Tibial nerve (tissue), 4 donors: ENCODE data around the gene SLC6A6. TPM values are rescaled to one million over a fixed set of nuclear protein-coding genes. Genes with fewer than 3 reads are reported as not detected.
A peak's percentile ranks its signal among the peaks of the same experiment; 100 is the strongest.

Experiments used
- DNase-seq, 2 donors: peaks; one replicate each; pipeline ENCODE4 v3.0.0-alpha.2; 2019; ENCODE audit warnings: low spot score in 2 of 2
- H3K27ac ChIP-seq, 4 donors: fragments of 200-600 bp; sonication (generic) in 3 of 4; one replicate each; pipeline ENCODE4 v1.5.1; 2017 to 2019; ENCODE audit warnings: mild to moderate bottlenecking in 1 of 4
- H3K27me3 ChIP-seq, 2 donors: fragments of 200-600 bp; sonication (generic) in 1 of 2; one replicate each; pipeline versions ENCODE4 v1.5.1 to v1.6.0; 2017 to 2019
- H3K36me3 ChIP-seq, 3 donors: fragments of 200-600 bp; sonication (generic); one replicate each; pipeline ENCODE4 v1.5.1; 2018 to 2019
- H3K4me1 ChIP-seq, 4 donors: fragments of 200-600 bp; sonication (generic) in 3 of 4; one replicate each; pipeline ENCODE4 v1.5.1; 2017 to 2019
- H3K4me3 ChIP-seq, 4 donors: fragments of 200-600 bp; sonication (generic) in 3 of 4; one replicate each; pipeline ENCODE4 v1.5.1; 2017 to 2019; ENCODE audit warnings: mild to moderate bottlenecking in 1 of 4, moderate library complexity in 1 of 4
- H3K9me3 ChIP-seq, 4 donors: fragments of 200-600 bp; sonication (generic) in 3 of 4; one replicate each; pipeline ENCODE4 v1.5.1; 2017 to 2019
- EP300 ChIP-seq, 2 donors: sonication (generic); formaldehyde crosslinking; IDR thresholded peaks; one replicate each; pipeline ENCODE4 v1.6.1; 2017; ENCODE audit warnings: antibody characterized with exemption in 2 of 2, mild to moderate bottlenecking in 1 of 2
- POLR2A ChIP-seq, 2 donors: fragments of 450-650 bp; IDR thresholded peaks; one replicate each; pipeline ENCODE4 v1.6.1; 2017; ENCODE audit warnings: antibody characterized with exemption in 2 of 2, mild to moderate bottlenecking in 2 of 2, moderate library complexity in 2 of 2
- WGBS, 2 donors: methylation state at CpG; one replicate each; pipeline ENCODE4 v1.1.5; 2018; 5-methylcytosine and 5-hydroxymethylcytosine counted together
- total RNA-seq, 4 donors: library from RNA; depleted of rRNA; stranded (reverse); fragments of >200 nt; gene quantifications; one replicate each; pipeline ENCODE4 v1.1.0, GENCODE V29; 2016
- TF ChIP-seq, protein P1 (sequence below), 5 experiments: fragments of 200-600 bp in 3 of 5; fragments of 450-650 bp in 2 of 5; sonication (generic) in 3 of 5; IDR thresholded peaks; one replicate each; pipeline ENCODE4 v1.5.1; 2016 to 2019; ENCODE audit warnings: antibody characterized with exemption in 5 of 5, mild to moderate bottlenecking in 3 of 5, moderate library complexity in 2 of 5

SLC6A6 gene
- total RNA-seq, 4 donors from 2014 or later: 11.8 to 24.9 (median 13.5) TPM

DNA sequence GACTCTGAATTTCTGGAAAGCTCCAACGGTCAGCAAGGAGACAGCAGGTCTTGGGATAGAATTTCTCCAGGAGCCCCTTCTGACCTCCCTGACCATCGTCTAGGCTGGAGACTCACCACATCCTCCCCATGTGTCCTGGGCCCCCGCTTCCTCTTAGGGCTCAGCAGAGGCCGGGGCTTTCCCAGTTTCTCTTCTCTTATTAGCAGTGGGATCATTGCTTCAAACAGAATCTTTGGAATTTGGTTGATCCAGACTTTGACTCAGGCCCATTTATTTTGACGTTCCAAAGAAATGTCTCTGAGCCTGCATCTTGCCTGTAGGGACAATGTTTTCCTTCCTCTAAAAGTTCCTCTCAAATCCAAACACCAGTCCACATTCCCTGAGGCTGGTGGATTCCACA is 38.4 kb upstream of the SLC6A6 start:
- TF ChIP-seq EP300 (IDR thresholded peaks at IDR 0.05) (no peak), POLR2A (IDR thresholded peaks at IDR 0.05) (no peak)
- TF ChIP-seq, protein P1, sequence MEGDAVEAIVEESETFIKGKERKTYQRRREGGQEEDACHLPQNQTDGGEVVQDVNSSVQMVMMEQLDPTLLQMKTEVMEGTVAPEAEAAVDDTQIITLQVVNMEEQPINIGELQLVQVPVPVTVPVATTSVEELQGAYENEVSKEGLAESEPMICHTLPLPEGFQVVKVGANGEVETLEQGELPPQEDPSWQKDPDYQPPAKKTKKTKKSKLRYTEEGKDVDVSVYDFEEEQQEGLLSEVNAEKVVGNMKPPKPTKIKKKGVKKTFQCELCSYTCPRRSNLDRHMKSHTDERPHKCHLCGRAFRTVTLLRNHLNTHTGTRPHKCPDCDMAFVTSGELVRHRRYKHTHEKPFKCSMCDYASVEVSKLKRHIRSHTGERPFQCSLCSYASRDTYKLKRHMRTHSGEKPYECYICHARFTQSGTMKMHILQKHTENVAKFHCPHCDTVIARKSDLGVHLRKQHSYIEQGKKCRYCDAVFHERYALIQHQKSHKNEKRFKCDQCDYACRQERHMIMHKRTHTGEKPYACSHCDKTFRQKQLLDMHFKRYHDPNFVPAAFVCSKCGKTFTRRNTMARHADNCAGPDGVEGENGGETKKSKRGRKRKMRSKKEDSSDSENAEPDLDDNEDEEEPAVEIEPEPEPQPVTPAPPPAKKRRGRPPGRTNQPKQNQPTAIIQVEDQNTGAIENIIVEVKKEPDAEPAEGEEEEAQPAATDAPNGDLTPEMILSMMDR (IDR thresholded peaks at IDR 0.05): no peak
- H3K4me1 ChIP-seq: peaks cover 0 to 26% (median 0%) of the 10 kb centered on the region in 4 donors
- 33 to 55% methylated on average over 5 of the region's 5 CpGs for WGBS, 2 donors

DNA sequence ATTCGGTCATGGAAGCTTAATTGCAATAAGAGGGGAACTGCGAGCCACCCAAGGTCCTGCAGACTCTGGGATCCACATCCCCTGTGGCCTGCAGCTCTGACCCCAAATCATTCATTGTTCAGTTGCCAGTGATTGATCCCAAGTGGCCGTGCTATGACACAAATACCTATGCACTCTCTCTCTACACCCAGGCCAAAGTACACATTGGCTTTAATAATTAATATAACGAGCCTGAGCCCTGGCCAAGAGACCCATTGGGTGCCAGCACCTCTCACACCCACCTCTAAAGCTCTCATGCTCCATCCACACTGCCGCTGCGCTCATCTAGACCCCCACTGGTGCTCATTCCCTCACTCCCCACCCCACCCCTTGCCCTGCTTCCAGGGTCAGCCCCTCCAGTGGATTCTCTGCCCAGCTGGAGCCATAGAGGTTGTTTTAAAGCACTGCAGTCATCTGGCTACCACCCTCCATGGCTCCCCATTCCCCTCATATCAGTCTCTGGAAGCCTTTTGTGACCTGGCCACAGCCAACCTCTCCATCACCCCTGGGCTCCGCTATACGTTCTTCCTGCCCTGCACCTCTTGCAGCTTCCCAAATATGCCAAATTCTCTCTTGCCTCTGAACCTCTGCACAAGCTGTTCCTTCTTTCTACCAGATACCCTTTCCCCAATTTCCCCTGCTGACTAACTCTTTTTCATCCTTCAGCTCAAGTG is 37.7 kb upstream of the SLC6A6 start:
- H3K36me3 ChIP-seq: no peaks in the 10 kb centered on the region
- no peak overlapping the region for H3K4me3 ChIP-seq
- H3K9me3 ChIP-seq: no peaks in the 10 kb centered on the region
- H3K4me1 ChIP-seq: peaks cover 0 to 23% (median 0%) of the 10 kb centered on the region in 4 donors
- no peak for DNase-seq
- 86 to 88% methylated on average over 8 of the region's 8 CpGs for WGBS, 2 donors
- H3K27me3 ChIP-seq: peaks cover 0 to 6% of the 10 kb centered on the region in 2 donors
- peak overlapping the region in 3 of 4 donors; percentile 40 to 78 (median 41) for H3K27ac ChIP-seq
- TF ChIP-seq, protein P1 (IDR thresholded peaks at IDR 0.05): no peak
- TF ChIP-seq POLR2A (IDR thresholded peaks at IDR 0.05) (no peak), EP300 (IDR thresholded peaks at IDR 0.05) (no peak)

More for the DNA sequence above, 38.4 kb upstream of the SLC6A6 start:
- H3K4me3 ChIP-seq: no peak overlapping the region
- peaks cover 0 to 6% of the 10 kb centered on the region in 2 donors for H3K27me3 ChIP-seq
- H3K27ac ChIP-seq: no peak overlapping the region
- DNase-seq: no peak
- H3K9me3 ChIP-seq: no peaks in the 10 kb centered on the region
- no peaks in the 10 kb centered on the region for H3K36me3 ChIP-seq

DNA sequence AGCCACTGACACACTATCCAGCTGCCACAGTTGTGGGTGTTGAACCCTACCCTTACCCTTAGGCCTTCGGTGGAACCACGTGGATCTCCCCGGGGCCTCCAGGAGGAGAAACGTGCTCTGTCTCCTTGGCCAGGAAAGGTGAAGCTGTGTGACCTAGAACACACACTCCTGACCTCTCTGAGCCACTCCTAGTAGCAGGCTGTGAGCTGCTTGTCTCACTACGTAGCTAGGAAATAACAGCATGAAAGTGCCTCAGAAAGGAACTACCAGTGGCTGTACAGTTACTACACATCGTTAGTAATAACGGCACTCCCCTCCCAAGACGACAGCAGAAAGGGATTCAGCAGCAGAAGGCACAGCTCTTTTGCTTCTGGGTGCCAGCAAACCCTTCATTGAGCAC is 36.2 kb upstream of the SLC6A6 start:
- Histone ChIP-seq H3K9me3 (no peaks in the 10 kb centered on the region), H3K36me3 (no peaks in the 10 kb centered on the region), H3K27me3 (peaks cover 0 to 6% of the 10 kb centered on the region in 2 donors), H3K4me1 (peaks cover 0 to 23% (median 0%) of the 10 kb centered on the region in 4 donors), H3K27ac (peak overlapping the region; percentile 40 to 78 (median 48)), H3K4me3 (no peak overlapping the region)
- WGBS, 2 donors: 54 to 64% methylated on average over 8 of the region's 8 CpGs
- peak in 1 of 2 donors; percentile 19 for TF ChIP-seq EP300 (IDR thresholded peaks at IDR 0.05)
- TF ChIP-seq, protein P1 (IDR thresholded peaks at IDR 0.05): no peak
- no peak for DNase-seq

DNA sequence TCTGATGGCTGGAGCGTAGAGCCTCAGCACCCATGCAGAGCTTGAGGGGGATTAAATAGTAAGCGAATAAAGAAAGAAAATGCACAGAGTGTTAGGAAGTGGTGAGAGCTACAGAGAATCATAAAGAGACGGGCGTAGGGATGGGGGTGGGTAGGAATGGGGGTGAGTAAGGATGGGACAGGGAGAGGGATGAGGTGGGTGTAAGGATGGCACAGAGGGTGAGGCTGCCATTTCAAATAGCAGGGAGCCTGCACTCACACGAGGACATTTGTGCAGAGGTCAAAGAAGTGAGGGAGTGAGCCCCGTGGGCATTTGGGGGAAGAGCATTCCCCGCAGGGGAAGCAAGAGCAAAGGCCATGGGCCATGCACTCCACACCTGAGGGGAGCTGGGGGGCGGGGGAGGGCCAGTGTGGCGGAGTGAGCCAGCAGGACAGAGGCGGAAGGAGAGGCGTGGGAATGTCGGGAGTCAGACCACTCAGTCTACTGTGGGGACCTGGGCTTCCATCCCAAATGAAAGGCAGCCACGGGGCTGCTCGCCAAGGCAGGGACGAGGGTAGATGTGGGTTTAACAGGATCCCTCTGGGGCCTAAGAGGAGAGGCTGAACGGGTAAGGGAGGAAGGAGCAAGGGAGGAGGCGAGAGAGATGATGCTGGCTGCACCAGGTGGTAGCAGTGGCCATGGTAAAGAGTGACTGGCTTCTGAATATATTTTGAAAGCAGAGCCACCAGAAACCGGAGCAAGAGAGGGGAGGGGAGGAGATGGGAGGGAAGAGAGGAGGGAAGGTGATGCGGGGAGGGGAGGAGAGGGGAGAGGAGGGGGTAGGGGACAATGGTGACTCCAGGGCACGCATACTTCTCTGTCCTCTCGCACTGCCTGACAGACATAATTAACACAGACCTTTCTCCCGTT is 35.2 kb upstream of the SLC6A6 start:
- 53% methylated on average over 22 of the region's 22 CpGs for WGBS, 2 donors
- DNase-seq: no peak
- H3K9me3 ChIP-seq: no peaks in the 10 kb centered on the region
- H3K4me1 ChIP-seq: peaks cover 0 to 32% (median 2%) of the 10 kb centered on the region in 4 donors
- H3K4me3 ChIP-seq: no peak overlapping the region
- H3K27ac ChIP-seq: peak overlapping the region in 3 of 4 donors; percentile 22 to 78 (median 55)
- no peaks in the 10 kb centered on the region for H3K36me3 ChIP-seq
- TF ChIP-seq EP300 (IDR thresholded peaks at IDR 0.05): no peak
- no peak for TF ChIP-seq POLR2A (IDR thresholded peaks at IDR 0.05)
- TF ChIP-seq, protein P1 (IDR thresholded peaks at IDR 0.05): no peak
- peaks cover 0 to 6% of the 10 kb centered on the region in 2 donors for H3K27me3 ChIP-seq
